Heart left ventricle (tissue), 13 donors: ENCODE data around the gene ZMIZ1.

ENCODE experiments used
- POLR2A ChIP-seq, 2 donors: fragments of 450-650 bp; IDR thresholded peaks; one replicate each; pipeline ENCODE4 v1.6.1; 2017; ENCODE audit warnings: antibody characterized with exemption in 2 of 2, mild to moderate bottlenecking in 2 of 2, moderate library complexity in 2 of 2
- TF ChIP-seq, protein P1 (sequence below), 12 donors: fragments of 200-600 bp; sonication (generic) in 4 of 12; IDR thresholded peaks; one replicate each; pipeline versions ENCODE4 v1.5.0 to v1.8.0; 2018 to 2022; ENCODE audit warnings: antibody characterized with exemption in 12 of 12, mild to moderate bottlenecking in 5 of 12
- donor health status: ischemic (EF 13 %, LVEDD 7.1; RV severe dilation, severe dysfunction).
- donor health status: DM: no; HTN: yes; CAD: no.
- donor health status: DM: no; HTN: no; CAD: no.
- donor health status: ischemic (EF 25% LVEDD 6.9; RV normal size, moderate dysfunction).
- donor health status: ischemic (EF 25% LVEDD 5.7; RV mildly dilated, moderate dysfunction).
- donor health status: ischemic (EF 35%, LVEDD 5.7; RV mildly dilated, moderate dysfunction).
- donor health status: nonischemic (EF 11% LVEDD 7.7; RV severe dilation, severe dysfunction).
- donor health status: DM: yes; HTN: yes; CAD: no.
- donor health status: PGD.
- donor health status: ischemic (EF 29% LVEDD 5.4; RV normal size, mild dysfunction).
- donor health status: nonischemic (EF 23%, LVEDD 6.1; RV moderate dilation, normal function).

- TF ChIP-seq, protein P1, sequence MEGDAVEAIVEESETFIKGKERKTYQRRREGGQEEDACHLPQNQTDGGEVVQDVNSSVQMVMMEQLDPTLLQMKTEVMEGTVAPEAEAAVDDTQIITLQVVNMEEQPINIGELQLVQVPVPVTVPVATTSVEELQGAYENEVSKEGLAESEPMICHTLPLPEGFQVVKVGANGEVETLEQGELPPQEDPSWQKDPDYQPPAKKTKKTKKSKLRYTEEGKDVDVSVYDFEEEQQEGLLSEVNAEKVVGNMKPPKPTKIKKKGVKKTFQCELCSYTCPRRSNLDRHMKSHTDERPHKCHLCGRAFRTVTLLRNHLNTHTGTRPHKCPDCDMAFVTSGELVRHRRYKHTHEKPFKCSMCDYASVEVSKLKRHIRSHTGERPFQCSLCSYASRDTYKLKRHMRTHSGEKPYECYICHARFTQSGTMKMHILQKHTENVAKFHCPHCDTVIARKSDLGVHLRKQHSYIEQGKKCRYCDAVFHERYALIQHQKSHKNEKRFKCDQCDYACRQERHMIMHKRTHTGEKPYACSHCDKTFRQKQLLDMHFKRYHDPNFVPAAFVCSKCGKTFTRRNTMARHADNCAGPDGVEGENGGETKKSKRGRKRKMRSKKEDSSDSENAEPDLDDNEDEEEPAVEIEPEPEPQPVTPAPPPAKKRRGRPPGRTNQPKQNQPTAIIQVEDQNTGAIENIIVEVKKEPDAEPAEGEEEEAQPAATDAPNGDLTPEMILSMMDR (IDR thresholded peaks at IDR 0.05): no peak
- no peak for TF ChIP-seq POLR2A (IDR thresholded peaks at IDR 0.05)
Measured at GRCh38 chr10:79161557-79161956, 92.8 kb downstream of the ZMIZ1 start.
